ENCODE measurements around the gene ROCK2. TPM values are rescaled to one million over a fixed set of nuclear protein-coding genes. Genes with fewer than 3 reads are reported as not detected.
A peak's percentile ranks its signal among the peaks of the same experiment; 100 is the strongest.

Gene ROCK2
- total and polyA plus RNA-seq, 7 donors: 12.1 to 84.4 (median 60.8) TPM

- no peak for TF ChIP-seq CTCF (IDR thresholded peaks at IDR 0.05)
- H3K4me1 ChIP-seq: peaks cover 13% of the 10 kb centered on the region
- no peaks in the 10 kb centered on the region for H3K9me3 ChIP-seq
- intact Hi-C loops (cut with DNase I): no loop called here
- H3K4me3 ChIP-seq: no peak overlapping the region
- no peaks in the 10 kb centered on the region for H3K27me3 ChIP-seq (ENCODE audit: insufficient read depth in 3 of 3, low read length in 2 of 3)
- H3K27ac ChIP-seq: no peak overlapping the region
- no peak for ATAC-seq
- WGBS, 3 donors: 92 to 98% (median 96%) methylated on average over 2 of the region's 2 CpGs
- peaks cover 5% of the 10 kb centered on the region in 2 donors for H3K36me3 ChIP-seq (ENCODE audit: insufficient read depth in 1 of 2, low read depth in 1 of 2)
- no peak for DNase-seq
Observed at GRCh38 chr2:11242542-11243174, 101.8 kb downstream of the ROCK2 start.

- WGBS, 3 donors: 95 to 96% (median 95%) methylated on average over 3 of the region's 3 CpGs
- no peak for DNase-seq
Observed at GRCh38 chr2:11241412-11242203, 102.8 kb downstream of the ROCK2 start.

GRCh38 chr2:11239666-11240462, 104.6 kb downstream of the ROCK2 start:
- intact Hi-C loops (cut with DNase I): loop anchor here (5.0 to 10.0 kb wide), 2 partner anchors 102 to 205 kb away; partner anchors contain the start of gene ROCK2 (in 1 of the 2)
- 79 to 85% (median 82%) methylated on average over 6 of the region's 6 CpGs for WGBS, 3 donors
- H3K27ac ChIP-seq: no peak overlapping the region

More at GRCh38 chr2:11241412-11242203, 102.8 kb downstream of the ROCK2 start:
- ATAC-seq: no peak
- H3K4me1 ChIP-seq: peaks cover 18% of the 10 kb centered on the region
- no peaks in the 10 kb centered on the region for H3K9me3 ChIP-seq
- intact Hi-C loops (cut with DNase I): no loop called here
- no peaks in the 10 kb centered on the region for H3K27me3 ChIP-seq (ENCODE audit: insufficient read depth in 3 of 3, low read length in 2 of 3)
- TF ChIP-seq CTCF (IDR thresholded peaks at IDR 0.05): no peak
- no peak overlapping the region for H3K27ac ChIP-seq
- H3K4me3 ChIP-seq: no peak overlapping the region
- peaks cover 0 to 5% of the 10 kb centered on the region in 2 donors for H3K36me3 ChIP-seq (ENCODE audit: insufficient read depth in 1 of 2, low read depth in 1 of 2)

GRCh38 chr2:11239147-11239546, 105.3 kb downstream of the ROCK2 start:
- Histone ChIP-seq H3K9me3 (no peaks in the 10 kb centered on the region), H3K4me1 (peaks cover 34% of the 10 kb centered on the region), H3K36me3 (ENCODE audit: insufficient read depth in 1 of 2, low read depth in 1 of 2) (peaks cover 5 to 8% of the 10 kb centered on the region in 2 donors), H3K27ac (no peak overlapping the region), H3K27me3 (ENCODE audit: insufficient read depth in 3 of 3, low read length in 2 of 3) (no peaks in the 10 kb centered on the region), H3K4me3 (no peak overlapping the region)
- ATAC-seq: no peak
- TF ChIP-seq CTCF (IDR thresholded peaks at IDR 0.05): no peak
- DNase-seq: no peak
- intact Hi-C loops (cut with DNase I): loop anchor here (5.0 to 10.0 kb wide), 2 partner anchors 103 to 206 kb away; partner anchors contain the start of gene ROCK2 (in 1 of the 2)
- WGBS, 3 donors: 97 to 99% (median 97%) methylated on average over 2 of the region's 2 CpGs

More at GRCh38 chr2:11239666-11240462, 104.6 kb downstream of the ROCK2 start:
- ATAC-seq (peak; percentile 23 to 36 (median 28)), DNase-seq (no peak)
- no peak for TF ChIP-seq CTCF (IDR thresholded peaks at IDR 0.05)
- H3K27me3 ChIP-seq (ENCODE audit: insufficient read depth in 3 of 3, low read length in 2 of 3): no peaks in the 10 kb centered on the region
- peaks cover 27% of the 10 kb centered on the region for H3K4me1 ChIP-seq
- H3K9me3 ChIP-seq: no peaks in the 10 kb centered on the region
- no peak overlapping the region for H3K4me3 ChIP-seq
- peaks cover 5% of the 10 kb centered on the region in 2 donors for H3K36me3 ChIP-seq (ENCODE audit: insufficient read depth in 1 of 2, low read depth in 1 of 2)
